Mucosa of rectum (tissue), 2 donors: ENCODE data around the gene GALNT8.

ENCODE experiments used
- H3K27ac ChIP-seq, 2 donors: one replicate each; pipeline ENCODE4 v1.7.0; 2013; ENCODE audit warnings: inconsistent platforms in 2 of 2, low read depth in 2 of 2, low read length in 2 of 2
- H3K27me3 ChIP-seq, 2 donors: one replicate each; pipeline ENCODE4 v1.7.0; 2013; ENCODE audit warnings: low read length in 2 of 2; ENCODE audit not compliant: control insufficient read depth in 2 of 2, insufficient read depth in 2 of 2
- H3K36me3 ChIP-seq, 2 donors: one replicate each; pipeline ENCODE4 v1.7.0; 2013; ENCODE audit warnings: low read length in 2 of 2; ENCODE audit not compliant: control insufficient read depth in 2 of 2, insufficient read depth in 2 of 2
- H3K4me1 ChIP-seq, 2 donors: one replicate each; pipeline ENCODE4 v1.7.0; 2013; ENCODE audit warnings: low read length in 2 of 2, mild to moderate bottlenecking in 1 of 2; ENCODE audit not compliant: control insufficient read depth in 2 of 2, insufficient read depth in 2 of 2
- H3K4me3 ChIP-seq, 2 donors: one replicate each; pipeline ENCODE4 v1.7.0; 2013; ENCODE audit warnings: low read length in 2 of 2
- H3K9ac ChIP-seq, 2 donors: one replicate each; pipeline ENCODE4 v1.7.0; 2013; ENCODE audit warnings: low read length in 2 of 2, low read depth in 1 of 2, mild to moderate bottlenecking in 1 of 2
- H3K9me3 ChIP-seq, 2 donors: one replicate each; pipeline ENCODE4 v1.7.0; 2013; ENCODE audit warnings: low read length in 2 of 2; ENCODE audit not compliant: control insufficient read depth in 2 of 2
- donor health status: healthy.
- donor health status: Normal muscosa, but diverticular disease.

Gene GALNT8

GRCh38 chr12:4719821-4720636 lies at the start of gene GALNT8:
Gene GALNT8 (plus strand): TSS chr12:4720400. CDS start chr12:4720678, 278 bp downstream.
- Histone ChIP-seq H3K27me3 (peaks cover 0 to 3% of the 10 kb centered on the region in 2 donors), H3K36me3 (no peaks in the 10 kb centered on the region), H3K4me1 (peaks cover 13 to 31% of the 10 kb centered on the region in 2 donors), H3K27ac (peak within 1 kb of the TSS; percentile 91 to 95), H3K9ac (peak within 1 kb of the TSS; percentile 63 to 74), H3K9me3 (no peaks in the 10 kb centered on the region), H3K4me3 (peak within 1 kb of the TSS; percentile 62 to 74)

GRCh38 chr12:4679711-4680110 lies 40.5 kb upstream of the GALNT8 start:
- H3K9ac ChIP-seq = no peak overlapping the region
- no peak overlapping the region for H3K4me3 ChIP-seq
- H3K27me3 ChIP-seq = no peaks in the 10 kb centered on the region
- no peaks in the 10 kb centered on the region for H3K9me3 ChIP-seq
- no peaks in the 10 kb centered on the region for H3K4me1 ChIP-seq
- H3K36me3 ChIP-seq = peaks cover 22 to 26% of the 10 kb centered on the region in 2 donors
- H3K27ac ChIP-seq = no peak overlapping the region

GRCh38 chr12:4681732-4682131 lies 38.5 kb upstream of the GALNT8 start:
- H3K4me3 ChIP-seq = no peak overlapping the region
- H3K9ac ChIP-seq = no peak overlapping the region
- no peaks in the 10 kb centered on the region for H3K27me3 ChIP-seq
- peaks cover 38 to 42% of the 10 kb centered on the region in 2 donors for H3K36me3 ChIP-seq
- no peaks in the 10 kb centered on the region for H3K4me1 ChIP-seq
- H3K27ac ChIP-seq = no peak overlapping the region
- H3K9me3 ChIP-seq = no peaks in the 10 kb centered on the region

- Histone ChIP-seq H3K9ac (no peak overlapping the region), H3K4me3 (no peak overlapping the region), H3K27ac (no peak overlapping the region), H3K36me3 (peaks cover 58 to 63% of the 10 kb centered on the region in 2 donors), H3K27me3 (no peaks in the 10 kb centered on the region), H3K9me3 (no peaks in the 10 kb centered on the region), H3K4me1 (no peaks in the 10 kb centered on the region)
Observed at GRCh38 chr12:4685317-4685716, 34.9 kb upstream of the GALNT8 start.

GRCh38 chr12:4690760-4691159 lies 29.4 kb upstream of the GALNT8 start:
- peaks cover 27 to 32% of the 10 kb centered on the region in 2 donors for H3K36me3 ChIP-seq
- no peak overlapping the region for H3K4me3 ChIP-seq
- no peak overlapping the region for H3K9ac ChIP-seq
- no peak overlapping the region for H3K27ac ChIP-seq
- no peaks in the 10 kb centered on the region for H3K4me1 ChIP-seq
- H3K27me3 ChIP-seq = no peaks in the 10 kb centered on the region
- H3K9me3 ChIP-seq = no peaks in the 10 kb centered on the region

GRCh38 chr12:4700621-4701026 lies 19.6 kb upstream of the GALNT8 start:
- Histone ChIP-seq H3K9me3 (no peaks in the 10 kb centered on the region), H3K27me3 (no peaks in the 10 kb centered on the region), H3K4me3 (no peak overlapping the region), H3K27ac (no peak overlapping the region), H3K36me3 (no peaks in the 10 kb centered on the region), H3K9ac (no peak overlapping the region), H3K4me1 (no peaks in the 10 kb centered on the region)

- no peak overlapping the region for H3K4me3 ChIP-seq
- H3K36me3 ChIP-seq = no peaks in the 10 kb centered on the region
- H3K27me3 ChIP-seq = no peaks in the 10 kb centered on the region
- H3K27ac ChIP-seq = no peak overlapping the region
- no peaks in the 10 kb centered on the region for H3K9me3 ChIP-seq
- no peak overlapping the region for H3K9ac ChIP-seq
- no peaks in the 10 kb centered on the region for H3K4me1 ChIP-seq
Observed at GRCh38 chr12:4701395-4702190, 18.6 kb upstream of the GALNT8 start.

- Histone ChIP-seq H3K27me3 (no peaks in the 10 kb centered on the region), H3K4me3 (no peak overlapping the region), H3K27ac (no peak overlapping the region), H3K9ac (no peak overlapping the region), H3K9me3 (no peaks in the 10 kb centered on the region), H3K4me1 (no peaks in the 10 kb centered on the region), H3K36me3 (no peaks in the 10 kb centered on the region)
Observed at GRCh38 chr12:4703676-4704075, 16.5 kb upstream of the GALNT8 start.

- Histone ChIP-seq H3K4me3 (no peak overlapping the region), H3K9ac (no peak overlapping the region), H3K36me3 (no peaks in the 10 kb centered on the region), H3K4me1 (no peaks in the 10 kb centered on the region), H3K9me3 (no peaks in the 10 kb centered on the region), H3K27me3 (no peaks in the 10 kb centered on the region), H3K27ac (no peak overlapping the region)
Observed at GRCh38 chr12:4705824-4706223, 14.4 kb upstream of the GALNT8 start.

- Histone ChIP-seq H3K9me3 (no peaks in the 10 kb centered on the region), H3K27ac (no peak overlapping the region), H3K4me3 (no peak overlapping the region), H3K4me1 (no peaks in the 10 kb centered on the region), H3K27me3 (no peaks in the 10 kb centered on the region), H3K36me3 (no peaks in the 10 kb centered on the region), H3K9ac (no peak overlapping the region)
Observed at GRCh38 chr12:4707306-4707705, 12.9 kb upstream of the GALNT8 start.
